ENCODE data around the gene CHCHD3. TPM values are rescaled to one million over a fixed set of nuclear protein-coding genes. Genes with fewer than 3 reads are reported as not detected.

Gene CHCHD3
- total RNA-seq, 1 donor from 2014 or later: 142 TPM

DNA sequence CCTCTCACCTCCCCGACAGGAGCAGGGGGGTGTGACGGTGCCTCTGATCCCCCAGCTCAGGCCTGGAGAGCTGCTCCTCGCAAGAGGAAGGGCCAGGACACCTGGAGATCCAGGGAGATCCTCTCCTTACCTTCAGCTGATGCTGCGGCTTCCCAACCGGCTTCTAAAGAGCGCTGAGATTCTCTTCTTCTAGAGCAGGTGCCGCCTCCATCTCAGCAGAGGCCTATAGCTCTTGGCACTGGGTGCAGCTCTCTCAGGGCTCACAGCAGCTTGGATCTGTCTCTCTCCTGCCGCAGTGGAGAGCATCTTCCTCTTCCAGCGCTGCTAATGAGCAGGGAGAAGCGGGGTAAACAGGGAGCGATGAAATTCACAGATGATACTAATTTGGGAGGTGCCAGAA lies 316.0 kb downstream of the CHCHD3 start:
- Histone ChIP-seq H4K20me1 (ENCODE audit: low read depth) (no peaks in the 10 kb centered on the region), H3K4me2 (no peak overlapping the region), H3K9me3 (ENCODE audit: low read depth) (no peaks in the 10 kb centered on the region), H3K27me3 (no peaks in the 10 kb centered on the region), H3F3A (ENCODE audit: low read depth) (no peaks in the 10 kb centered on the region), H2AFZ (replicated peaks) (peak overlapping the region; percentile 76), H3K79me2 (ENCODE audit: low read depth) (no peaks in the 10 kb centered on the region), H3K27ac (no peak overlapping the region), H3K36me3 (no peaks in the 10 kb centered on the region), H3K9ac (no peak overlapping the region), H3K4me3 (no peak overlapping the region), H3K4me1 (no peaks in the 10 kb centered on the region)
- no peak overlapping the region for H3K27ac Mint-ChIP-seq
- H3K27me3 Mint-ChIP-seq (ENCODE audit: insufficient read depth, low read depth): peaks cover 10% of the 10 kb centered on the region
- no peak overlapping the region for H3K4me3 Mint-ChIP-seq
- H3K4me1 Mint-ChIP-seq: no peaks in the 10 kb centered on the region
- DNase-seq (ENCODE audit: low spot score): no peak
- peaks cover 3% of the 10 kb centered on the region for H3K9me3 Mint-ChIP-seq
- TF ChIP-seq, protein P1, sequence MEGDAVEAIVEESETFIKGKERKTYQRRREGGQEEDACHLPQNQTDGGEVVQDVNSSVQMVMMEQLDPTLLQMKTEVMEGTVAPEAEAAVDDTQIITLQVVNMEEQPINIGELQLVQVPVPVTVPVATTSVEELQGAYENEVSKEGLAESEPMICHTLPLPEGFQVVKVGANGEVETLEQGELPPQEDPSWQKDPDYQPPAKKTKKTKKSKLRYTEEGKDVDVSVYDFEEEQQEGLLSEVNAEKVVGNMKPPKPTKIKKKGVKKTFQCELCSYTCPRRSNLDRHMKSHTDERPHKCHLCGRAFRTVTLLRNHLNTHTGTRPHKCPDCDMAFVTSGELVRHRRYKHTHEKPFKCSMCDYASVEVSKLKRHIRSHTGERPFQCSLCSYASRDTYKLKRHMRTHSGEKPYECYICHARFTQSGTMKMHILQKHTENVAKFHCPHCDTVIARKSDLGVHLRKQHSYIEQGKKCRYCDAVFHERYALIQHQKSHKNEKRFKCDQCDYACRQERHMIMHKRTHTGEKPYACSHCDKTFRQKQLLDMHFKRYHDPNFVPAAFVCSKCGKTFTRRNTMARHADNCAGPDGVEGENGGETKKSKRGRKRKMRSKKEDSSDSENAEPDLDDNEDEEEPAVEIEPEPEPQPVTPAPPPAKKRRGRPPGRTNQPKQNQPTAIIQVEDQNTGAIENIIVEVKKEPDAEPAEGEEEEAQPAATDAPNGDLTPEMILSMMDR (IDR thresholded peaks at IDR 0.05): no peak
- TF ChIP-seq EZH2 (IDR thresholded peaks at IDR 0.05): no peak
- no peaks in the 10 kb centered on the region for H3K36me3 Mint-ChIP-seq

DNA sequence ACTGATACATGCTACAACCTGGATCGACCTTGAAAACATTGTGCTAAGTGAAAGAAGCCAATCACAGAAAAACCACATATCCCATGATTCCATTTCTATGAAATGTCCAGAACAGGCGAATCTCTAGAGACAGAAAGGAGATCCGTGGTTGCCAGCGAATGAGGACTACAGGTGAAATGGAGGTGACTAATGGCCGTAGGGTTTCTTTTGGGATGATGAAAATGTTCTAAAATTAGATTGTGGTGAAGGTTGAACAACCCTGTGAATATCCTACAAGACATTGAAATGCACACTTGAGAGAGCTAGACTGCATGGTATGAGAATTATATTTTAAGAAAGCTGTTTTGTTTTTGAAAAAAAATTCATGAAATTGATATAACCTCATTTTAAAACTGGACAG lies 317.1 kb downstream of the CHCHD3 start:
- Mint-ChIP-seq H3K9me3 (peaks cover 3% of the 10 kb centered on the region), H3K4me1 (no peaks in the 10 kb centered on the region), H3K27ac (no peak overlapping the region), H3K27me3 (ENCODE audit: insufficient read depth, low read depth) (peaks cover 10% of the 10 kb centered on the region), H3K36me3 (no peaks in the 10 kb centered on the region), H3K4me3 (no peak overlapping the region)
- Histone ChIP-seq H3K27ac (no peak overlapping the region), H3K4me1 (no peaks in the 10 kb centered on the region), H3K27me3 (no peaks in the 10 kb centered on the region), H3K4me2 (no peak overlapping the region), H3K9me3 (ENCODE audit: low read depth) (no peaks in the 10 kb centered on the region), H3K79me2 (ENCODE audit: low read depth) (no peaks in the 10 kb centered on the region), H4K20me1 (ENCODE audit: low read depth) (no peaks in the 10 kb centered on the region), H3F3A (ENCODE audit: low read depth) (no peaks in the 10 kb centered on the region), H3K4me3 (no peak overlapping the region), H2AFZ (replicated peaks) (no peak overlapping the region), H3K36me3 (no peaks in the 10 kb centered on the region), H3K9ac (no peak overlapping the region)
- TF ChIP-seq, protein P1 (IDR thresholded peaks at IDR 0.05): no peak
- TF ChIP-seq EZH2 (IDR thresholded peaks at IDR 0.05): no peak
- TF ChIP-seq EZH2phosphoT487 (IDR thresholded peaks at IDR 0.05): no peak
- no peak for DNase-seq (ENCODE audit: low spot score)

DNA sequence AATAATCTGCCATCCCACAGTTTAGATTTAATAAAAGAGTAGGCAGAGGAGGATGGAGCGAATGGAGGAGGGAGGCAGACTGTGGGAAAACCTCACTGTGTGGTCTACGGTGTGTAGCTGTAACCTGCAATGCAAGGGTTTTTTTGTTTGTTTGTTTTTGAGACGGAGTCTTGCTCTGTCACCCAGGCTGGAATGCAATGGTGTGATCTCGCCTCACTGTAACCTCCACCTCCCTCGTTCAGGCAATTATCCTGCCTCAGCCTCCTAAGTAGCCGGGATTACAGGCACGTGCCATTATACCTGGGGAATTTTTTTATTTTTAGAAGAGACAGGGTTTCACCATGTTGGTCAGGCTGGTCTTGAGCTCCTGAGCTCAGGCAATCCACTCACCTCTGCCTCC lies 321.0 kb downstream of the CHCHD3 start:
- Histone ChIP-seq H3K9ac (no peak overlapping the region), H3K4me3 (no peak overlapping the region), H3K9me3 (ENCODE audit: low read depth) (no peaks in the 10 kb centered on the region), H3K4me1 (no peaks in the 10 kb centered on the region), H3F3A (ENCODE audit: low read depth) (no peaks in the 10 kb centered on the region), H3K27me3 (no peaks in the 10 kb centered on the region), H3K79me2 (ENCODE audit: low read depth) (no peaks in the 10 kb centered on the region), H4K20me1 (ENCODE audit: low read depth) (no peaks in the 10 kb centered on the region), H3K4me2 (no peak overlapping the region), H3K27ac (no peak overlapping the region), H3K36me3 (no peaks in the 10 kb centered on the region), H2AFZ (replicated peaks) (no peak overlapping the region)
- Mint-ChIP-seq H3K4me3 (no peak overlapping the region), H3K36me3 (no peaks in the 10 kb centered on the region), H3K27ac (no peak overlapping the region), H3K9me3 (no peaks in the 10 kb centered on the region), H3K27me3 (ENCODE audit: insufficient read depth, low read depth) (peaks cover 10% of the 10 kb centered on the region), H3K4me1 (peaks cover 4% of the 10 kb centered on the region)
- DNase-seq (ENCODE audit: low spot score): peak; percentile 7
- TF ChIP-seq EZH2 (IDR thresholded peaks at IDR 0.05) (no peak), EZH2phosphoT487 (IDR thresholded peaks at IDR 0.05) (no peak)
- TF ChIP-seq, protein P1 (IDR thresholded peaks at IDR 0.05): no peak

DNA sequence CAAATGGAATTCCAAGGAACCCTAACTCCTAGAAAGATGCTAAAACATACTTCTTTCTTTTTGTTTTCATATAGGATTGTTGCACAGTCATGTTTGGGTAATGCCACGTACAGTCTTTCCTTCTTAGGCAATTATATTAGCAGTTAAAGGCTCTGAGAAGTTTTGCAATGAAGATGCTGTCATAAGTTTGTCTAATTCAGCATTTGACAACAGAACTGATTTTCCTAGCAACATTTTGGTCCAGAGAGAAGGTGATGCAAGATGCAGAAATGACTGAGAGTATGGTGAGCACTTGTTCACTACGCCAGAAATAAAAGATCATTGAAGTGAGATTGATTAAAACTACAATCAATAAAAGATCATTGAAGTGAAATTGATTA lies 321.7 kb downstream of the CHCHD3 start:
- Histone ChIP-seq H3K9ac (no peak overlapping the region), H4K20me1 (ENCODE audit: low read depth) (no peaks in the 10 kb centered on the region), H3K36me3 (no peaks in the 10 kb centered on the region), H3K27me3 (no peaks in the 10 kb centered on the region), H3K79me2 (ENCODE audit: low read depth) (no peaks in the 10 kb centered on the region), H3K4me1 (no peaks in the 10 kb centered on the region), H2AFZ (replicated peaks) (no peak overlapping the region), H3K27ac (no peak overlapping the region), H3K9me3 (ENCODE audit: low read depth) (no peaks in the 10 kb centered on the region), H3K4me2 (no peak overlapping the region), H3K4me3 (no peak overlapping the region), H3F3A (ENCODE audit: low read depth) (no peaks in the 10 kb centered on the region)
- TF ChIP-seq, protein P1 (IDR thresholded peaks at IDR 0.05): no peak
- TF ChIP-seq EZH2phosphoT487 (IDR thresholded peaks at IDR 0.05) (no peak), EZH2 (IDR thresholded peaks at IDR 0.05) (no peak)
- H3K36me3 Mint-ChIP-seq: no peaks in the 10 kb centered on the region
- no peak overlapping the region for H3K27ac Mint-ChIP-seq
- no peak for DNase-seq (ENCODE audit: low spot score)
- peaks cover 13% of the 10 kb centered on the region for H3K27me3 Mint-ChIP-seq (ENCODE audit: insufficient read depth, low read depth)
- H3K4me1 Mint-ChIP-seq: peaks cover 4% of the 10 kb centered on the region
- no peak overlapping the region for H3K4me3 Mint-ChIP-seq
- no peaks in the 10 kb centered on the region for H3K9me3 Mint-ChIP-seq
